Muscle layer of colon (tissue), 2 donors: ENCODE data around the gene RELN.

Source experiments
- H3K27ac ChIP-seq: one replicate; pipeline ENCODE4 v1.7.0; 2013; ENCODE audit warnings: low read depth, mild to moderate bottlenecking, low read length, moderate library complexity
- H3K27me3 ChIP-seq, 2 donors: one replicate each; pipeline ENCODE4 v1.7.0; 2013; ENCODE audit warnings: low read length in 2 of 2, mild to moderate bottlenecking in 2 of 2; ENCODE audit not compliant: insufficient read depth in 2 of 2, control insufficient read depth in 1 of 2
- H3K36me3 ChIP-seq: one replicate; pipeline ENCODE4 v1.7.0; 2013; ENCODE audit warnings: mild to moderate bottlenecking, low read length; ENCODE audit not compliant: insufficient read depth
- H3K4me1 ChIP-seq: one replicate; pipeline ENCODE4 v1.7.0; 2013; ENCODE audit warnings: mild to moderate bottlenecking, low read length; ENCODE audit not compliant: insufficient read depth
- H3K4me3 ChIP-seq, 2 donors: one replicate each; pipeline ENCODE4 v1.7.0; 2013; ENCODE audit warnings: low read length in 2 of 2, low read depth in 1 of 2, mild to moderate bottlenecking in 1 of 2, moderate library complexity in 1 of 2
- H3K9ac ChIP-seq: one replicate; pipeline ENCODE4 v1.7.0; 2013; ENCODE audit warnings: low read length
- H3K9me3 ChIP-seq: one replicate; pipeline ENCODE4 v1.7.0; 2013; ENCODE audit warnings: mild to moderate bottlenecking, low read length
- donor health status: abdominal sarcoma.
- donor health status: Adenocarcinoma of cecum.

The RELN gene

GRCh38 chr7:103705542-103705941 lies 283.9 kb downstream of the RELN start:
- Histone ChIP-seq H3K27me3 (no peaks in the 10 kb centered on the region), H3K9ac (no peak overlapping the region), H3K36me3 (no peaks in the 10 kb centered on the region), H3K27ac (no peak overlapping the region), H3K4me1 (no peaks in the 10 kb centered on the region), H3K4me3 (no peak overlapping the region), H3K9me3 (no peaks in the 10 kb centered on the region)

- H3K9me3 ChIP-seq, result no peaks in the 10 kb centered on the region
- H3K9ac ChIP-seq, result no peak overlapping the region
- H3K36me3 ChIP-seq, result no peaks in the 10 kb centered on the region
- no peak overlapping the region for H3K27ac ChIP-seq
- no peaks in the 10 kb centered on the region for H3K27me3 ChIP-seq
- no peak overlapping the region for H3K4me3 ChIP-seq
- no peaks in the 10 kb centered on the region for H3K4me1 ChIP-seq
Measured at GRCh38 chr7:103704701-103705100, 284.8 kb downstream of the RELN start.

- H3K36me3 ChIP-seq, result no peaks in the 10 kb centered on the region
- no peaks in the 10 kb centered on the region for H3K9me3 ChIP-seq
- H3K9ac ChIP-seq, result no peak overlapping the region
- no peak overlapping the region for H3K27ac ChIP-seq
- no peaks in the 10 kb centered on the region for H3K27me3 ChIP-seq
- no peak overlapping the region for H3K4me3 ChIP-seq
- H3K4me1 ChIP-seq, result no peaks in the 10 kb centered on the region
Measured at GRCh38 chr7:103702982-103703381, 286.5 kb downstream of the RELN start.

- no peaks in the 10 kb centered on the region for H3K4me1 ChIP-seq
- no peaks in the 10 kb centered on the region for H3K27me3 ChIP-seq
- H3K27ac ChIP-seq, result no peak overlapping the region
- H3K9me3 ChIP-seq, result no peaks in the 10 kb centered on the region
- no peaks in the 10 kb centered on the region for H3K36me3 ChIP-seq
- H3K4me3 ChIP-seq, result no peak overlapping the region
- H3K9ac ChIP-seq, result no peak overlapping the region
Measured at GRCh38 chr7:103702454-103702853, 287.0 kb downstream of the RELN start.

- Histone ChIP-seq H3K27me3 (no peaks in the 10 kb centered on the region), H3K36me3 (no peaks in the 10 kb centered on the region)
Measured at GRCh38 chr7:103699032-103699431, 290.4 kb downstream of the RELN start.

GRCh38 chr7:103698064-103698463 lies 291.4 kb downstream of the RELN start:
- no peaks in the 10 kb centered on the region for H3K4me1 ChIP-seq
- no peaks in the 10 kb centered on the region for H3K36me3 ChIP-seq
- no peak overlapping the region for H3K9ac ChIP-seq
- H3K9me3 ChIP-seq, result no peaks in the 10 kb centered on the region
- H3K27ac ChIP-seq, result no peak overlapping the region
- no peak overlapping the region for H3K4me3 ChIP-seq
- no peaks in the 10 kb centered on the region for H3K27me3 ChIP-seq

More at GRCh38 chr7:103699032-103699431, 290.4 kb downstream of the RELN start:
- Histone ChIP-seq H3K27ac (no peak overlapping the region), H3K4me3 (no peak overlapping the region), H3K9me3 (no peaks in the 10 kb centered on the region), H3K4me1 (no peaks in the 10 kb centered on the region), H3K9ac (no peak overlapping the region)

- Histone ChIP-seq H3K9ac (no peak overlapping the region), H3K27ac (no peak overlapping the region), H3K4me3 (no peak overlapping the region), H3K27me3 (no peaks in the 10 kb centered on the region), H3K9me3 (no peaks in the 10 kb centered on the region), H3K4me1 (no peaks in the 10 kb centered on the region), H3K36me3 (no peaks in the 10 kb centered on the region)
Measured at GRCh38 chr7:103695521-103695920, 293.9 kb downstream of the RELN start.

- Histone ChIP-seq H3K9ac (no peak overlapping the region), H3K4me1 (no peaks in the 10 kb centered on the region), H3K36me3 (no peaks in the 10 kb centered on the region), H3K27ac (no peak overlapping the region), H3K4me3 (no peak overlapping the region), H3K9me3 (no peaks in the 10 kb centered on the region), H3K27me3 (no peaks in the 10 kb centered on the region)
Measured at GRCh38 chr7:103694304-103694703, 295.2 kb downstream of the RELN start.

- H3K4me3 ChIP-seq, result no peak overlapping the region
- no peaks in the 10 kb centered on the region for H3K4me1 ChIP-seq
- no peak overlapping the region for H3K9ac ChIP-seq
- H3K27ac ChIP-seq, result no peak overlapping the region
- no peaks in the 10 kb centered on the region for H3K36me3 ChIP-seq
- H3K9me3 ChIP-seq, result no peaks in the 10 kb centered on the region
- H3K27me3 ChIP-seq, result peaks cover 0 to under 1% of the 10 kb centered on the region in 2 donors
Measured at GRCh38 chr7:103691291-103691690, 298.2 kb downstream of the RELN start.

GRCh38 chr7:103690242-103690974 lies 299.1 kb downstream of the RELN start:
- Histone ChIP-seq H3K27ac (no peak overlapping the region), H3K9me3 (no peaks in the 10 kb centered on the region), H3K36me3 (no peaks in the 10 kb centered on the region), H3K9ac (no peak overlapping the region), H3K27me3 (peaks cover 0 to 3% of the 10 kb centered on the region in 2 donors), H3K4me3 (no peak overlapping the region), H3K4me1 (no peaks in the 10 kb centered on the region)

- Histone ChIP-seq H3K4me3 (no peak overlapping the region), H3K4me1 (no peaks in the 10 kb centered on the region), H3K9ac (no peak overlapping the region), H3K27me3 (peaks cover 0 to 3% of the 10 kb centered on the region in 2 donors), H3K36me3 (no peaks in the 10 kb centered on the region), H3K9me3 (no peaks in the 10 kb centered on the region), H3K27ac (no peak overlapping the region)
Measured at GRCh38 chr7:103689255-103689654, 300.2 kb downstream of the RELN start.

GRCh38 chr7:103687951-103688350 lies 301.5 kb downstream of the RELN start:
- Histone ChIP-seq H3K4me3 (no peak overlapping the region), H3K27ac (no peak overlapping the region), H3K9ac (no peak overlapping the region), H3K9me3 (no peaks in the 10 kb centered on the region), H3K27me3 (peaks cover 0 to 3% of the 10 kb centered on the region in 2 donors), H3K4me1 (no peaks in the 10 kb centered on the region), H3K36me3 (no peaks in the 10 kb centered on the region)
